ENCODE measurements around the gene STPG2.

DNA sequence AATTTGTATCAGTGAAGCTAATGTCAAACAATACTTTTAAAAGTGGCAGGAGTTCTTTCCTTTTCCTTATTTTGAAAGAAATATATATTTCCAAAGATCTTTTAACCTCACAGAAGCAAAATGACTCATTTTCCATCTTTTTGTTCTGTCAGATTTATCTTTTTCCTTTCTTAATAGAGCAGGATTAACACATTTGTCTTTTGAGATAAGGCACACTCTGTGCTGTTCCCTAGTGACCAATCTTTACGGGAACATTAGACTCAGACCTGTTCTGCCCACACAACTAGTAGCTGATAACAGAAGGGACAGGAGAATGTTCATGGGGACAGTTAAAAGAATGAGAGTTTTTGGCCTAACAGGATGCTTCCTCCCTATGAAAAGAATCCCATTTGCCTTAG, 381.2 kb downstream of the STPG2 start:
- TF ChIP-seq, protein P1, sequence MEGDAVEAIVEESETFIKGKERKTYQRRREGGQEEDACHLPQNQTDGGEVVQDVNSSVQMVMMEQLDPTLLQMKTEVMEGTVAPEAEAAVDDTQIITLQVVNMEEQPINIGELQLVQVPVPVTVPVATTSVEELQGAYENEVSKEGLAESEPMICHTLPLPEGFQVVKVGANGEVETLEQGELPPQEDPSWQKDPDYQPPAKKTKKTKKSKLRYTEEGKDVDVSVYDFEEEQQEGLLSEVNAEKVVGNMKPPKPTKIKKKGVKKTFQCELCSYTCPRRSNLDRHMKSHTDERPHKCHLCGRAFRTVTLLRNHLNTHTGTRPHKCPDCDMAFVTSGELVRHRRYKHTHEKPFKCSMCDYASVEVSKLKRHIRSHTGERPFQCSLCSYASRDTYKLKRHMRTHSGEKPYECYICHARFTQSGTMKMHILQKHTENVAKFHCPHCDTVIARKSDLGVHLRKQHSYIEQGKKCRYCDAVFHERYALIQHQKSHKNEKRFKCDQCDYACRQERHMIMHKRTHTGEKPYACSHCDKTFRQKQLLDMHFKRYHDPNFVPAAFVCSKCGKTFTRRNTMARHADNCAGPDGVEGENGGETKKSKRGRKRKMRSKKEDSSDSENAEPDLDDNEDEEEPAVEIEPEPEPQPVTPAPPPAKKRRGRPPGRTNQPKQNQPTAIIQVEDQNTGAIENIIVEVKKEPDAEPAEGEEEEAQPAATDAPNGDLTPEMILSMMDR (conservative IDR thresholded peaks at IDR 0.05), result no peak
- TF ChIP-seq EZH2 (IDR thresholded peaks at IDR 0.05; ENCODE audit: low read depth), result no peak
